Dedifferentiated amniotic fluid mesenchymal stem cell (primary cell): ENCODE results near the gene TBC1D1.

Source experiments
- DNase-seq: peaks from one replicate; pipeline ENCODE4 v3.0.0-alpha.2; 2016; ENCODE audit errors: extremely low spot score

Gene TBC1D1

DNA sequence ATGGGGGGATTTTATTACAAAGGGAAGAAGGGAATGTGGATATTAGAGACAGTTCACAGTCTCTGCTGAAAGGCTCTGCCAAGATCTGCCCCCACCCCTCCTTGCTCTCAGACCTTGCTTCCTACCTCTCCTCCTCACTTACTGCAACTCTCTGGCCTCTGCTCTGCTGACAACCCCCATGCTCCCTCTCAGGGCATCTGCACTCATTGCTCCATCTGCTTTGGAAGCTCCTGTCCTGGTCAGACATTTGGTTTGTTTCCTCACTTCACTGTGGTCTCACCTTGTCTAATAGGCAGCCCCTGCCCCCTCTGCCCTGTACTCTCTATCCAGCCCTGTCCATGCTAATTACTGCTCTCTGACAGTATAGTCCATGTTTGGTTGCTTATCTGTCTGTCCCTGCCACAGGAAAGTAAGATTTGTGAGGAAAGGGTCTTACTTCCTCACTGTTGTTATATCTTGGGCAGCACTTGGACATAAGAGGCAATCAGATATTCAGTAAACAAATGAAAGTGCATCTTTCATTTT lies 258.6 kb downstream of the TBC1D1 start:
- DNase-seq, result no peak

DNA sequence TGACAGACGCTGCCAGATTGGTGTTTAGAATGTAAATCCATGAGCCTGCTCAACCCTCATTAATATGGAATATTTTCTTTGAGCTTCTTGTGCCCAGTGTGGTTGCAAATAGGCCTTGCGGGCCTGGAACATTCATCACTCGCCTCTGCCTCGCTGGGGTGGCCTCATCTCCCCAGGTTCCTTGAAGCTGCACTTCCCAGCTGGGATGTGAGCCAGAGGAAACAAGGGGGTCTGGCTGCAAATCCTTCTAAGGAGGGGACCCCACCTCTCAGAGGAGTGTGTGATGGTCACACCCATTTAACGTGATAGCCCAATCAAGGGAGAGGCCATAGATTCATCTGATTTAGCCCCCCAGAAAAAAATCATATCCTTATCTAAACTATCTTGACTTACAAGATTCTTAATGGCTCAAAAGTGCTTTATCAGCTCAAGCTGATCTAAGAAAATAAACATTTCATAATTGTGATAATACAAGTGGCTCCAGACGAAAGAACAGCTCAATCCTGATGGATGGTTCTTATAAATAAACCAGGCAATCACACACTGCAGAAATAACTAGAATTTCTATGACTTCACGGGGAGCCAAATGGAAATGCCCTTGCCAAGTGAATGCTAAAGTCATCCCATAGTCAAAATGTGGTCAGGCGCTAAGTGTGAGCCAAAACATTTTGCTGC lies 259.2 kb downstream of the TBC1D1 start:
- no peak for DNase-seq

DNA sequence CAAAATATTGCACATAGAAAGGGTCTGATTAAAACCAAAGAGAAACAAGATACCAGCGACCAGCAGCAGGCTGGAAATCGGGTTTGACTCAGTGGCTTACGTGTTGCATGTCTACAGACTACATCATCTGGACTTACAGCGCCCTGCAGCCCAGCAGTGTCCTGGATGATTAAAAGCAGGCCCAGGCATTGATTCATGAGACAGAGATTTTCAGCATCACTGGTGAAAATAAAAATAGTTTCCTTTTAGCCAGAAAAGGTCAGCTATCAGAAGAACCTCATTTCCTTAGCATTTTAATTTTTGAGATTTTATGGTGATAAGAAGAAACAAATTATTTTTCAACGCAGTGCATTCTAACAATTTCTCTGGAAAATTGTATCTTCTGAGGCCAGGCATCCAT lies 259.9 kb downstream of the TBC1D1 start:
- DNase-seq, result peak; percentile 84

DNA sequence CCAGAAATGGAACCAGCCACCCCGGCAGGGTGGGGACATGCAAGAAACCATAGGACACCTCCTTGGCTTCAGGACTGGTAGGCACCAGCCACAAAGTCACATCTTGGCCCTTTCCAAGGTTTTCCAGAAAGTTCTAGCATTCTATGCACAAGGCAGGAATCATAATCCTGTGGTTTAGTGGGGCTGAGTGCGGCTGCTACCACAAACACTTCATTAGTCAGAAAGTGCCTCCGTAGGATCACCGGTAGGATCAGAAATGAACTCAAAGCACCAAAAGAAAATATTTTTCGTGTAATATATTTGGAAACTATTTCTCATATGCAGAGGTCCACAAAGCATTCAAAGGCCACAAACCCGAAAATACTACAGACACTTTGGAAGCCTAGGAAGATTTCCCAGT lies 261.0 kb downstream of the TBC1D1 start:
- DNase-seq, result no peak

DNA sequence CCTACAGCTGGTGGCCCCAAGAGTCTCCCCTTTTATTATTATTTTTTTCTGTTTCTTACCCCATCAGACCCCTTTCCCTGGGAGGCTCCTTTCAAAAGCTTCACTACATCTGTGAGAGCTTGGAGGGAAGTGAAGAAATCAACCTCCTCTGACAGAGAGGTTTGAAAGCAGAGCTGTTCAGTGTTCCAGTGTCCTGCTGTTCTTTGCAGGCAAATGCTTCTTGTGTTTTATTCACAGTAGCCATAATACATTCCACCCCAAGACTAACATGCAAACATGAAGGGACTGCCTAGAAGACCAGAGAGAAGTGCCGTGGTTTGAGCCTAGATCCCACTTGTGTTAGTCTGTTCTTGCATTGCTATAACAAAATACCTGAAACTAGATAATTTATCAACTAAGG lies 261.4 kb downstream of the TBC1D1 start:
- no peak for DNase-seq

DNA sequence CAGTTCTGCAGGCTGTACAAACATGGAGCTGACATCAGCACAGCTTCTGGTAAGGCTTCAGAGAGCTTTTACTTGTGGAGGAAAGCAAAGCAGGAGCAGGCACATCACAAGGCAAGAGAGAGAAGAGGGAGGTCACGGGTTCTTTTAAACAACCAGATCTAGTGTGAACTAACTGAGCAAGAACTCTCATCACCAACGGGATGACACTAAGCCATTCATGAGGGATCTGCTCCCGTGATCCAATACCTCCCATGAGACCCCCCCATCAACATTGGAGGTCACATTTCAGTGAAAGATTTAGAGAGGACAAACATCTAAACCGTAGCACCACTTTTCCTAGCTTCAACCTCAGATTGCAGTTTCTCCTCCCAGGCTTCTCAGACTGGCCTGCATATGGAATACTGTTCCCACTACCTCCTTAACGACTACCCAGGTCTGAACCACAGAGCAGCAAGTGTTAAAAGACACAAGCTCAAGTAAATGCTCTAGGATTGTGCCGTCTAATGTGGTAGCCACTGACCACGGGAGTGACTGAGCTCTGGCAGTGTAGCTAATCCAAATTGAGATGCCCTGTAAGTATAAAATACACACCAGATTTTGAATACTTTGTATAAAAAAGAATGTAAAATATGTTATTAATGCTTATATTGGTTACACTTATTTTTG lies 262.0 kb downstream of the TBC1D1 start:
- no peak for DNase-seq

DNA sequence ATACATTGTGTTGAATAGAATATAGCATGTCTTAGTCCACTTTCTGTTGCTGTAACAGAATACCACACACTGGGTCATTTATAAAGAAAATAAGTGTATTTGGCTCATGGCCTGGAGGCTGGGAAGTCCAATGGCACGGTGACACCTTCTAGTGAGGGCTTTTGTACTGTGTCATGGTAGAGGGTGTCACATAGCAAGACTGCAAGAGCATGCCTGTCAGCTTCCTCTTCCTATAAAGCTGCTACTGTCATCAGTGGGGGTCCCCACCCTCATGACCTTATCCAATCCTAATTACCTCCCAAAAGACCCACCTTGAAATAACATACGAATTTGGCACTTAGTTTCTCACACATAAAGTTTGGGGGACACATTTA lies 262.5 kb downstream of the TBC1D1 start:
- no peak for DNase-seq

DNA sequence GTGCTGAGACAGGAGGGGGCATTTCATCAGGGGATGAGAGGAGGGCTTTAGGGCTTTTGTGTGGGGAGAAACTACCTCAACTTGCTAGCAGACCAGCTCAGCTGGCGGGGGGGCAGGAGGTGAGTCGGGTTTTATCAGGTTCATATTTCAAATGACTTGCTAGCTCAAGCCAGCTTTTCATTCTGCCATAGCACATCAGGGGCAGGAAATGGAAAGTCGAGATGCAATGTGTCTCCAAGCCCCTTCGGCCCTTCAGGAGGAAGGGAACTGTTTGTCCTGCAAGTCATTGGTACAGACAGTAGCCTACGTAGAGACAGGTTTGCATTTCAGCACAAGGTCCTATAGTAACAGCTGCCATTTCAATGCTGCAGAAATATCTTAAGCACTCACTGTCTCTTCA lies 263.4 kb downstream of the TBC1D1 start:
- no peak for DNase-seq

DNA sequence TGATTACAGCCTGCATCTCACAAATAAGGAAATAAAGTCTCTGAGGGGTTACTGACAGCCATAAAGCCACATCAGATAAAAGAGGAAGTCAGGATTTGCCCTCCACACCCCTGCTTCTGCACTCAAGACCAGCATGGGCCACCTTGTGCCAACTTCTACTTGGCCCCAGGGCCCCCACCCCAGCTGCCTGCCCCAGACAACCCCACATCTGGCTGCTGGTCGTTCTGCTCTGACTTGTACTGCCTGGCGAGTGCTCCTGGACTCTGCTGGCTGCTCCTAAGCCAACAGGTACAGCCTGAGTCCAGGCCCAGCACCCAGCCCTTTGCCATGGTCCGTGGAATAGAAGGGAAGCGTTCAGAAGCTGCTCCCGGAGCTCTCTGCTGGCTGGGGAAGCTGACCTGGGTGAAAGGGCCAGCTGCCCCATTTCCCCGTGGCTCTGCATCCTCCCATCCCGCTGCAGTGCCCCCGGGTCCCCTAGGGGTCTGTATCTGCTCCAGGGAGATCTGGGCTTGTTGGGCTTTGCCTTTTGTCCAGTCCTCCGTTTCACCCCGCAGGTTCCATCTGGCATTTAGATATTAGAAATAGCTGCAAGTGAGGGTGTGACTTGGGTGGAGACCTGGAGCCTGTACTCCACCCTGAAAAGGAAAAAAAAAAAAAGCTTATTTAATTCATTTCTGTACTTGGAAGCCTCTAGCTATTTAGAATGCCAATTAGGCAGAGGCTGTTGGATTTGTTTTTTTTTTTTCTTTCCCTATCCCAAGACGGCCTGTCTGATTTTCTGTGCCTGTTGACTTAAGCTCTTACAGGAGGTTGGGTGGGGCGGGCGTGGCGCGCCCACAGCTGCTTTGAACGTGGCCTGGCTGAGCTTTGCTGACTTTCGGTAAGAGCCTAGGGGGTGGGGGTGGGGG lies 264.1 kb downstream of the TBC1D1 start:
- DNase-seq, result peak; percentile 19

DNA sequence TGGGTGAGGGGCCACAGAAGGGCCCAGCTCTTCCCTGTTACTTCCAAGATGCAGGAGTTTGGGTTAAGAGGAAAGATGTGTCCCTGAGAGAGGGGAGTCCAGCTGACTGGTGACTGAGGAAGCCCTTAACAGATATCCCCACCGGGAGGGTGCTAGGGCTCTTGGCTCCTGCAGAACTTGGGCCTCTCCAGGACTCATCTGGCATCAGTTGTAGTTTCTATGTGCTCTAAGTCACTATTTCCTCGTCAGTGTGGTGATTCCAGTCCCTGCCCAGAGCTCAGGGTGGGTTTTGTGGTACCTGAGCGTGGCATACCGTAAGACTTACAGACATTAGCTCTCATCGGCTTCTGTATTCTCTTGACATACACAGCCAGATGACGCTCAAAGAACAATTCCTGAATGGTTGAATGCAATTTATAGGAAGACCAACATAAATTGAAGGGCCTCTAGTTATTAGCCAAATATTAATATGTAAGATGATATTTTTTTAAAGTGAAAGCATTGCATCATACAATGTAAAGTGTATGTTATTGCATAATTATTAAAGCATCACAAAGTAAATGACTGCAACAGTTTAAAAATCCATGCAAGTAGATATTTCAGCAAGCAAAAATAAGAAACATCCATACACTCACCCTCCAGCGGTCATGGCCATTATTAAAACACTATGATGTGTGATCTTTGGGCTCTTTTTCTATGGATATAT lies 264.9 kb downstream of the TBC1D1 start:
- no peak for DNase-seq

DNA sequence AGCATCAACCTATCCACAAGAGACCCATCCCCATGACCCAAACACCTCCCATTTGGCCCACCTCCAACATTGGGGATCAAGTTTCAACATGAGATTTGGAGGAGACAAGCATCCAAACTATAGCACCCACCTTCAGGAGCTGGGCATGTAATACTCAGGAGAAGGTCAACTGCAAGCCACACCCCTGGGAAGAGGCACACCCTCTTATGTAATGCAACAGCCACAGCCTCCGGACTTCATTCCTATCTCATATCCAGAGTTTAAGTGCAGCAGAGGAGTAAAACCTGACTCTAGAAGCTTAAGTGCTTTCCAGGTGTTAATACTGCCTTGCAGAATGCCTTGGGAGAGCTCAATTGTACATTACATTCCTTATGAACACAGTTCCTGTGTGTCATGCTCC lies 266.7 kb downstream of the TBC1D1 start:
- no peak for DNase-seq

DNA sequence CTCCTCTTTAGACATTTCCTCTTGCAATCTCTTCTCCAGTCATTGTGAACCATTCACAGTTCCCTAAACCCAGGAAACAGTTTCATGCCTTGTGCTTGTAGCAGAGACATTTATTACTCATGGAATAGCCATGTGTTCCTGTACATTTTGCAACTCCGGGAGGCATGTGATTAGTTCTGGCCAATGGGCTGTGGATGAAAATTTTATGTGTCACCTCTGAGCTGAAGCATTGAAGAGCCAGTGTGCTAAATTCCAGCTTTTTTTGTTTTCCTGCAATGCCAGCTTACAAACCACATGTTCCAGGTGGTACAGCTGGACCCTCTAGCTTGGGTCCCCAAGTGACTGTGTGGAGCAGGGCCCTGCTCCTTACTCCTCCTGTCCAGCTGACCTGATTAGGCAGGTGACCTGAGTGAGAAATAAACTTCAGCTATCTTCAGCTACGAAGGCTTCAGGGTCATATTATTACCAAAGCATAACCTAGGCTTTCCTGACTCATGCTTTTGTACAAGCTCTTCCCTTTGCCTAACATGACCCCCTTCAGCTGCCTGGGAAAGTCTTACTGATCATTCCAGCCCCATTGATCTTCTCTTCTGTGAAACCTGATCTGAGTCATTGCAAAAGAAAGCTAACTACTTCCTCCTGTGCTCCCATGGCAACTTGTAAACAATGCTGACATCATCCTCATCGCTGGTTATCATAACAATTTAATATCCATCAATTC lies 269.8 kb downstream of the TBC1D1 start:
- peak; percentile 84 for DNase-seq

DNA sequence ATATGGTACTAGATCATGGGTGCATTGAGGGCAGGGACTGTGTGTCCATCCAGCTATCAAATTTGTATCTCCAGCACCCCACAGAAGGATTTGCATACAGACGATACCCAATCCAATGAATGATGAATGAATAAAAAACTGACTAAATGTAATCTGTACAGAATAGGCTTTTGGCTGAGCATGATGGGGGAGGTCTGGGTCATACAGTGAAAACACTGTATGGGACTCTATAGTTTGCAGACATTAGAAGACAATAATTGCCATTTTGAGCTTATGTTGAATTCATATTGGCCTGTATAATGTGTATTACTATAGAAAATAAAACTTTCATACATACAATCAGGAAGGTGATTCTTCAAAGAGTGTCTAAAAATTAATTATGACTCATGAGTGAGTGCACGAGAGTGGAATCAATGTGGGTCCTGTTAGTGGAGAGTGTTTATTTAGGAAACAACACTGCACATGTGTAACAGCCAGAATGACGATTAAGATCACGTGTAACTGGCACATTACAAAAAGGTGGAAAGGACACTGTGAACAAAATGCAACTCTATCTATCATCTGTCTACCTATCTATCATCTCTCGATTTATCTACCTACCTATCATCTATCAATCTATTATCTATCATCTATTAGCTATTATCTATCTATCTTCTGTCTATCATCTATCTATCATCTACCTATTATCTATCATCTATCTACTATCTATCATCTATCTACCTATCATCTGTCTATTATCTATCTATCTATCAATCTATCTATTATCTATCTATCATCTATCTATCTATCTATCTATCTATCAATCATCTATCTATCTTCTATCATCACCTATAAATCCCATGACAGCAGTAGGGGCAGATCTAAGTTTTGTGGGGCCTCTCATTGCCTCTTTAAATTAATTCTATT lies 270.6 kb downstream of the TBC1D1 start:
- no peak for DNase-seq

DNA sequence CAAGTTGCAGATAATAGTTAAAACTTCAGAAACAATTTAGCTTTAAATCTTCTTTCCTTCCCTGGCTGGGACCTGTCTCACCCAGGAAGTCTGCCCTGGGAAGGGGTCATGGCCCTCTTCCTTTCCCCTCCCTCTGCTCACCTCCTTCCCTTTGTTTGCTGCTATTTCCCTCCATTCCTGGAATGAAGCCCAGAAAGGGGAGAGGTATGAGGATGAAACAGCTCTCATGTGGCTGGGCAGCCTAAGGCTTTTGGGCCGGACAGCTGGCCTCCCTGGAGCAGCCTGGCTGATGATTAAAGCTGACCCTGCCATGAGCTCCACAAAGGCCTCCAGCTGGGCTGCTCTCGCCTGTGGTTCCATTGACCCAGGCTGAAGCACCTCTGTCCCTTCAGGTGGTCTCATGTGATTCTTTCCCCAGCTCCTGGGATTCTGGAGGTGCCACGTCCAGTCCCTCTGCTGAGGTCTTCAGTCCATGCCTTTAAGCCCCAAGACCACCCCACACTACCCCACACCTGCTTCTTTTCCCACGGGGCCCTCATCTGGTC lies 271.4 kb downstream of the TBC1D1 start:
- no peak for DNase-seq

DNA sequence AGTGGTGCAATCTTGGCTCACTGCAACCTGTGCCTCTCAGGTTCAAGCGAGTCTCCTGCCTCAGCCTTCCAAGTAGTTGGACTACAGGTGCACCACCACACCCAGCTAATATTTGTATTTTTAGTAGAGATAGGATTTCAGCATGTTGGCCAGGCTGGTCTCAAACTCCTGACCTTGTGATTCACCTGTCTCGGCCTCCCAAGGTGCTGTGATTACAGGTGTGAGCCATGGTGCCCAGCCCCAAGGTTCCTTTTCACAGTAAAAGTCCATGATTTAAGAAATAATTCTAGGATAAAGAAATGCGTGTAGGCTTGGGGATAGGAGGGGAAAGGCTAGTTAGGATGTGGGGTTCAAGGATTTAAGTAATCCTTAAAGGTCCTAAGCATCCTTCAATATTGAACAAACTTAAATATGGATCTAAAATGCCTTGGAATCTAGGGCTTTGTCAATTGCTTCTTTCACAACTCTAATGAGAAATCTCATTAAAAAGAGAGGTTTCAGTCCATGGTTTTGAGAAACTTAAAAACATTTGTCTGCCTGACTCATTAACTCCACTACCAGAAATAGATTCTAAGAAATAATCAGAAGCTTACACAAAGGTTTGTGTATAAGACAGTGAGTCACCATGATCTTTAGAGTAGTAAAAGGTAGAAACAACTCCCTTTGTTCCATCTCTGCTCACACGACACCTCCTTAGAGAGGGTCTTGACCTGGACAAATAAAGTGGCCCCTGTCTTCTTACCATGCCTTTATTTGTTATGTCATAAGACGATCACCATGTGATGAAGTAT lies 272.5 kb downstream of the TBC1D1 start:
- no peak for DNase-seq

DNA sequence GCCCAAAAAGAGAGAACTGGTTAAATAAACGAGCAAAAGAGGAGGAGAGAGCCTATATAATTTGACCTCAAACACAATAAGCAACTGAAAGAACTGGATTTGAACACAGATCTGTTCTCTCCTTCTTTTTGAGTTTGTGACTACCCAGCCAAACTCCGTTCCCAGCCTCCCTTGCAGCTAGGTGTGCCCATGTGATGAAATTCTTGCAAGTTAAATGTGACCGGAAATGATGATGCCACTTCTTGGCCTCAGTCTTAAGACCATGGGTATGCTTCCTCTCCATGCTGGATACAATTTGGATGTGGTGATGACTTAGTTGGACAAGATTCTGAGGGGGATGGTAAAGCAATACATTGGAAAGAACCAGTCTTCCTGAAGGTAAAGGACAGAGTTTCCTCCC lies 273.5 kb downstream of the TBC1D1 start:
- DNase-seq, result no peak

DNA sequence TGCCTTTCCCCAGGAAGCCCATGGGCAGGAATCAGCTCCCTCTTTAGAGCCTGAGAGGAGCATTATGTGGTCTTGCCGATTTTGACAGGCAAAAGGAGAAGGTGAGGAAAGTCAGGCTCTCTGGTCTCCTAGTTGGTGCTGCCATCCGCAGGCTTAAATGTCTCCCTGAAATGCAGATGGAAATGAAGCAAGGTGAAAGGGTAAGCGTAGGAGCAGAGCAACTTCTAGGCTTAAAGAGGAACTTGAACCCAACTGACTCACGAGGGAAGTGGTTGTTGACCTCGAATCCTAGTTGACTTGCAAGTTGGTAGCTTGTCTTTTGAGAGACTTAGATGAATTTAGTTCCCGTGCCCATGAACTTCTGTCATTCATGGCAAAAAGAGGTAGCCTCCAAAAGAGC lies 275.2 kb downstream of the TBC1D1 start:
- DNase-seq, result no peak

DNA sequence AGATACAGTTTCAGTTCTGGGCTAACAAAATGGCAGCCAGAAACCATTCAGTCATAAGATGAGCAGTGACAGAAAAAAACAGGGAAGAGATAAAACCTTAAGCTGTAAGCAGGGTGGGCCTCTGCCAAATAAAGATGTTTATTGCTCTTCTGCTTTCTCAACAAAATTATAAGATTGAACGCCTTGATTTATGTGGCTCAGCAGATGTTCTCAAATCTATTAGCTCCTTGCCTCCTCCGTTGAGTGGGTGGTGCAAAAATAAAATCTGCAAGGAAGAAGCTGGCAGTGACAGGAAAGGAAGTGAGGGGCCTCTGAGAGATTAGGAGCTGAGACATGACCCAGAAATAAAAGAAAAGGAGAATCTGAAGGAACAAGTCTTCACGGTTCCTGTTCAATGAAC lies 275.9 kb downstream of the TBC1D1 start:
- no peak for DNase-seq

DNA sequence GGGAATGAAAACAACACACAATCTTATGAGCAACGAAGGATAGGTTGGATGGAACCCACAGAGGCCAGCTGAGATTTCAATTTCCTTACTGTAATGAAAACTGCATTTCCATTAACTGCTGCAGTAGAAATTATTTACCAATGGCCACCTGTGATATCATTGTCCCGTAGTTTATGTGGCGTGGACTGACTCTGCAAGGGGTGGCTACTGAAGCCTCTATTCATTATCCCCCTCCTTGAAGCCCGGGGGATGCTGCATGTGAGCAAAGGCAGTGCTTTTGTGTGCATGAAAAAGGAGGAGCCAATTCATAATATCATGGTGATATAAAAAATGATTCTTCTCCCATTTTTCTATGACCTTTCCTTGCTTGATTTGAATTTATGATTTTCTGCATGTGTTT lies 277.1 kb downstream of the TBC1D1 start:
- no peak for DNase-seq
